HG02981 (cell line): Measurements from ENCODE around the gene PRKAA1.
"Not testable (repeated sequence)": the region's sequence is repeated elsewhere in the genome, so short reads cannot be mapped to it uniquely, and the experiment has no call there.

Experiments
- ATAC-seq: cut with Tn5 transposase; IDR thresholded peaks from one replicate; pipeline ENCODE4 v1.9.1; 2021; ENCODE audit warnings: mild to moderate bottlenecking, moderate library complexity; ENCODE audit not compliant: unreplicated experiment

The PRKAA1 gene

DNA sequence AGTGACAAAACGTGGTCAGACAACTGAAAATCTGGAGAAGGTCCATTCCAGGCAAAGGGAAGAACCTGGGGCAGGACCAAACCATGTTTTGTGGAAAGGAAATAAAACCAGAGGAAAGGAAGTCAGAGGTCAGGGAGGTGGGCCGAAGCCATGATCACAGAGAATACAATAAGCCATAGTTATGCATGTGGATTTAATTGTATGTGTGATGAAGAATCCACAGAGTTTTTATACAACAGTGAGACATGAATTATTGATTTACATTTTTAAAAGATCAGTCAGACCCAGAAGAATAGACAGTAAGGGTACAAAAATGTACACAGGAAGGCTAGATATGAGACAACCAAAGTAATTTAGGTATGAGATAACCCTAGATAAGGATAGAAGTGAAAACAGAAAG is 63.2 kb downstream of the PRKAA1 start:
- ATAC-seq: no peak

DNA sequence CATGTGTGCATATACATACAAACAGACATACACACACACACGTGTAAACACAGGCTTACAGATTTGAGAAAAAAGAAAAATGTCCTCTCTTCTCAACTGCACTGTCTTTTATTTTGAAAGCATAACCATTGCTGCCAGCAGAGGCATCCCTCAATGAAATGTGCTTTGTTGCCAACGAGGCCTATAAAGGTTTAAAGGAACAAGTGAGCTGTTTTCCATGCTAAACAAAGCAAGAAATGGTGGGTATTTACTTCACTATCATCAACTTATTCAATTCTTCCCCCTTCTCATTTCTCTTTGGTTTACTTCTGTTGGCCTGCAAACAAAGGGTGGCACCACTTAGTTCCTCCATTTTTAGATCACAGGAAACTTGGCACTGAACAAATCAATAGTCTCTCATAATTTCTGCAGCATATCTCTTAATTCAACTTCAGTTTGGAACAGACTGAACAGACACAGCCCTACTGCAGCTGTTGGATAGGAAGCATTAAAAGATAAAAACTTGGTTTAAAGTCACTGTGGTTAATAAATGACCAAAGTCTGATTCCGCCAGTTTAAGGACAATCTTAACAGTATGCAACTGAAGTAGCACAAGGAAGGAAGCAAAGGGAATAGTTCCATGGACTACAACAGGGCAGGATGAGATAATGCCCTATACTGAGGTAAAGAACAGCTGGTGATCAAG is 64.2 kb downstream of the PRKAA1 start:
- ATAC-seq: no peak

DNA sequence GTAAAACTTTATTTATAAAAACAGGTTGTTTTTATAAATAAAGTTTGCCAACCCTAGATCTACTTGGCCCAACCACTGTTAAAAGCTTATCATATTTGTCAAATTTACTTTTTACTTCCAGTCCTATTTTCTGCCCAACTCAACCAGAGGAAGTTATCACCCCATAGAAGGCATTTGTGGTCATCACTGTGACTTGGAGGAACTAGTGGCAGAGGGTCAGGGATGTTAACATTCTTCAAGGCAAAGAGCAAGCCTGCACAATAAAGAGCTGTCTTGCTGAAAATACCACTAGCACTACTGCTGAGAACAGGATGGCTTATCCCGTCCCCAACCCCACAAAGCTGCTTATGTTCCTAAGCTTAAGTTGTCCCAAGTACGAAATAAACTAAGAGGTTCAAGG is 64.7 kb downstream of the PRKAA1 start:
- ATAC-seq: no peak

DNA sequence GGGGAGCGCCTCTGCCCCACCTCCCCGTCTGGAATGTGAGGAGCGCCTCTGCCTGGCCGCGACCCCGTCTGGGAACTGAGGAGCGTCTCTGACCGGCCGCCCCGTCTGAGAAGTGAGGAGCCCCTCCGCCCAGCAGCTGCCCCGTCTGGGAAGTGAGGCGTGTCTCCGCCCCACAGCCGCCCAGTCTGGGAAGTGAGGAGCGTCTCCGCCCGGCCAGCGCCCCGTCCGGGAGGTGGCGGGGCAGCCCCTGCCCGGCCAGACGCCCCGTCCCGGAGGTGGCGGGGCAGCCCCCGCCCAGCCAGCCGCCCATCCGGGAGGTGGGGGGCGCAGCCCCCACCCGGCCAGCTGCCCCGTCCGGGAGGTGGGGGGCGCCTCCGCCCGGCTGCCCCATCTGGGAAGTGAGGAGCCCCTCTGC is 75.7 kb downstream of the PRKAA1 start:
- not testable (repeated sequence) for ATAC-seq

DNA sequence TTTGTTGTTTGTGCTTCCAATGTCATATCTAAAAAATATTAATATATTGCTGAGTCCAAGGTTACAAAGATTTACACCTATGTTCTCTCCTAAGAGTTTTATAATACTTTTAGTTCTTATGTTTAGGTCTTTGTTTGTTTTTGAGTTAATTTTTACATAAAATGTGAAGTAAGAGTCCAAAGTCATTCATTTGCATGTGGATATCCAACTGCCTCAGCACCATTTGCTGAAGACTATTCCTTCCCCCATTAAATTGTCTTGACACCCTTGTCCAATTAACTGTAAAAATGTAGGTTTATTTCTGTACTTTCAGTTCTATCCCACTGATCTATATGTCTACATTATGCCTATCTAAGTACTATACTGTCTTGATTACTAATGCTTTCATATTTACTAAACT is 78.1 kb downstream of the PRKAA1 start:
- no peak for ATAC-seq

DNA sequence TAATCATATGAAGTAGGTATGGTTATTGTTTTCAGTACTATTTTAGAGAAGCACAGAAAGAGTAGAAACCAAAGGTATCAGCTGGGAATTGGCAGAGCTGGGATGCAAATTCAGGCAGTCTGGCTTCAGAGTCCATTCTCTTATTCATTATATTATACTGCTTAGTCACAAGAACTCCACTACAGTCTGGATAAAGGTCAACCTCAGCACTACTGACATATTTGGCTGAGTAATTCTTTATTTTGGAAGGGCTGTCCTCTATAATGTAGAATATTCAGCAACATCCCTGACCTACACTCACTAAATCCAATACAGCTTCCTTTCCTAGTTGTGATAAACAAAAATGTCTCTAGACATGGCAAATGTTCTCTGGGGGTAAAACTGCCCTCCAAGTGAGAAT is 80.9 kb downstream of the PRKAA1 start:
- no peak for ATAC-seq

DNA sequence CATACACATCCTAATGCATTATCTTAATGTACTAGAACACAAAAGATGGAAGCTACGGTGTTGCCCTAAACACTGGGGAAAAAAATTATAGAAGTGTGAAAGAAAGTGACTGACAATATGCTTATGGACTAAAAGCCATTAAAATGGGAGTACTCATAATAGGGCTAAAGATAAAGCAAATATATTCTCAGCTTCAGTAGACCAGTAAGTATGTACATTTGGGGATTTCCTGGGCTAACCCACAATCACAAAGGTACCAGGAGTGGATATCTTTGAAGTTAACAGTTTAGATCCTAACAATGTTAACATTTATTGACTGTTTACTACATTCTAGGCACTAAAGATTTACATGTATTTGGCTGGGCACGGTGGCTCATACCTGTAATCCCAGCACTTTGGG is 81.6 kb downstream of the PRKAA1 start:
- ATAC-seq: no peak

DNA sequence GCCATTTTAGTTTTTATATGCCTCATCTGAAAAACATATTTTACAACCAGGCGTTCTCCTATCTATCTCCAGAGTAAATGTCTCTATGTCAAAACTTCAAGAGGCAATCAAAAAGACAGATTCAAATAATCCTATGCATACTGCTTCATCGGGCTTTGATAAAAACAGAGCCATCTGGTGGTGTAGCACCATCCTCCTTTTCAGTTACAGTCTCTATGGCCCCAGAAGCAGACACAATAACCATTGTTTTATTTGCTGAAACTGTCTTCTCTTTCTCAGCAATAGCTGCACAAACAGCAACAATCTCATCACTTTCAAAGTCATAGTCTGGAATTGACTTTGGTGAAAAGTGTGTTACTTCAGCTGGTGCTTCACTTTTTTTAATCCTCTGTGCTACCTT is 82.2 kb downstream of the PRKAA1 start:
- no peak for ATAC-seq

DNA sequence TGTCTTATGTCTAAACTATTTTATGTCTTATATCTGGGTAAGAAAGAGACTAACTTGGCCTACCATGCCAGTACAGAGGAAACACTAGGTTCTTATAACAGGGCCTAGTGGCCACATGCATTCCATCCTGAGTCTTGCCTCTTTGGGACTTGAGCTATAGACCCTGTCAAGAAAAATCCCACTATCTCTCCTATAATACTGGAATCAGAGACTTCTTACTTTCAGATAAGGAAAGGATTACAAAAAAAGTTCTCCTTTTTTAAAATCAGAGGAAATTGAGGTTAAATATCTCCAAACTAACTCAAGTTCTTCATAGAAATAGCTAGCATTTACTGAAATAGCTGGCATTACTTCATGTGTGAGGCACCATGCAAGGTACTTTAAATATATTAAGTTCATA is 84.2 kb downstream of the PRKAA1 start:
- ATAC-seq: no peak

DNA sequence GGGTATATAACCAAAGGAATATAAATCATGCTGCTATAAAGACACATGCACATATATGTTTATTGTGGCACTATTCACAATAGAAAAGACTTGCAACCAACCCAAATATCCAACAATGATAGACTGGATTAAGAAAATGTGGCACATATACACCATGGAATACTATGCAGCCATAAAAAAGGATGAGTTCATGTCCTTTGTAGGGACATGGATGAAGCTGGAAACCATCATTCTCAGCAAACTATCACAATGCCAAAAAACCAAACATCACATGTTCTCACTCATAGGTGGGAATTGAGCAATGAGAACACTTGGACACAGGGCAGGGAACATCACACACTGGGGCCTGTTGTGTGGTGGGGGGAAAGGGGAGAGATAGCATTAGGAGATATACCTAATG is 87.6 kb downstream of the PRKAA1 start:
- not testable (repeated sequence) for ATAC-seq
